SK-N-SH (cell line): Measurements from ENCODE around the gene POLR1D. TPM values are rescaled to one million over a fixed set of nuclear protein-coding genes. Genes with fewer than 3 reads are reported as not detected.

Experiments used
- CTCF ChIA-PET: fragments of 300-600, 350-600 bp; formaldehyde crosslinking; extraction: SDS; loops from one replicate; lab custom pipeline; 2021; lab: Yijun Ruan, JAX
- POLR2A ChIA-PET: fragments of 350-600 bp; sonication (Branson Sonifier 250); formaldehyde crosslinking; extraction: SDS; loops from one replicate; lab custom pipeline; 2020; ENCODE audit warnings: antibody characterized with exemption, inconsistent platforms; lab: Yijun Ruan, JAX
- DNase-seq: peaks from one replicate; pipeline ENCODE4 v3.0.0; 2012
- H2AFZ ChIP-seq: fragments of 200-600 bp; sonication (generic); 2 replicates; pipeline ENCODE4 v1.8.1; 2016; ENCODE audit warnings: antibody characterized with exemption, mild to moderate bottlenecking, low read depth
- H3F3A ChIP-seq: fragments of 200-600 bp; sonication (generic); replicated peaks from 2 replicates; pipeline ENCODE3; 2016; ENCODE audit warnings: antibody characterized with exemption, mild to moderate bottlenecking; ENCODE audit not compliant: insufficient read depth
- H3K27ac ChIP-seq, 2 experiments: fragments of 200-500 bp in 1 of 2; fragments of 200-600 bp in 1 of 2; sonication (Bioruptor generic) in 1 of 2; sonication (generic), shearing (Covaris generic) in 1 of 2; 2 replicates each; pipeline versions ENCODE4 v1.5.1 to v1.6.1; 2014 to 2016; ENCODE audit warnings: low read depth in 2 of 2, inconsistent platforms in 1 of 2, low read length in 1 of 2, mild to moderate bottlenecking in 1 of 2, mixed read lengths in 1 of 2
- H3K27me3 ChIP-seq: fragments of 200-600 bp; sonication (generic), shearing (Covaris generic); 2 replicates; pipeline ENCODE4 v1.6.1; 2016; ENCODE audit warnings: mixed run types; ENCODE audit not compliant: insufficient read depth
- H3K36me3 ChIP-seq, 2 experiments: fragments of 200-500 bp in 1 of 2; fragments of 200-600 bp in 1 of 2; sonication (Bioruptor generic) in 1 of 2; sonication (generic) in 1 of 2; replicated peaks in 1 of 2; 2 replicates each; pipeline versions ENCODE3 to v1.5.1; 2014 to 2016; ENCODE audit warnings: low read length in 1 of 2, mild to moderate bottlenecking in 1 of 2; ENCODE audit not compliant: insufficient read depth in 2 of 2, control insufficient read depth in 1 of 2
- H3K4me1 ChIP-seq, 2 experiments: fragments of 200-500 bp in 1 of 2; fragments of 200-600 bp in 1 of 2; sonication (Bioruptor generic) in 1 of 2; sonication (generic), shearing (Covaris generic) in 1 of 2; 2 replicates each; pipeline versions ENCODE4 v1.5.1 to v1.6.1; 2014 to 2016; ENCODE audit warnings: low read depth in 1 of 2, low read length in 1 of 2, mixed run types in 1 of 2; ENCODE audit not compliant: insufficient read depth in 2 of 2, control insufficient read depth in 1 of 2
- H3K4me2 ChIP-seq: fragments of 200-600 bp; sonication (generic), shearing (Covaris generic); 2 replicates; pipeline ENCODE4 v1.6.1; 2017; ENCODE audit warnings: mixed run types
- H3K4me3 ChIP-seq, 2 experiments: fragments of 200-500 bp in 1 of 2; fragments of 200-600 bp in 1 of 2; sonication (Bioruptor generic) in 1 of 2; sonication (generic), shearing (Covaris generic) in 1 of 2; 2 replicates each; pipeline versions ENCODE4 v1.5.1 to v1.8.1; 2014 to 2016; ENCODE audit warnings: low read depth in 2 of 2, inconsistent platforms in 1 of 2, low read length in 1 of 2, mild to moderate bottlenecking in 1 of 2, mixed read lengths in 1 of 2, moderate library complexity in 1 of 2
- H3K79me2 ChIP-seq: fragments of 200-600 bp; sonication (generic); 2 replicates; pipeline ENCODE4 v1.8.1; 2017; ENCODE audit warnings: mild to moderate bottlenecking; ENCODE audit not compliant: insufficient read depth
- H3K9ac ChIP-seq: fragments of 200-600 bp; sonication (generic); 2 replicates; pipeline ENCODE4 v1.6.1; 2017; ENCODE audit warnings: mixed run types
- H3K9me2 ChIP-seq: fragments of 200-600 bp; sonication (generic); 2 replicates; pipeline ENCODE4 v1.6.1; 2017; ENCODE audit warnings: mixed run types
- H3K9me3 ChIP-seq: fragments of 200-600 bp; sonication (generic); 2 replicates; pipeline ENCODE4 v1.6.1; 2017; ENCODE audit warnings: mixed run types, mild to moderate bottlenecking, moderate library complexity
- H4K20me1 ChIP-seq: fragments of 200-600 bp; sonication (generic); 2 replicates; pipeline ENCODE4 v1.6.1; 2017; ENCODE audit warnings: mild to moderate bottlenecking, mixed run types; ENCODE audit not compliant: insufficient read depth
- CHD2 ChIP-seq: fragments of 150-350 bp; IDR thresholded peaks from 2 replicates; pipeline ENCODE4 v1.6.1; 2018; ENCODE audit warnings: low read length; ENCODE audit not compliant: partially characterized antibody
- FOSL2 ChIP-seq: IDR thresholded peaks from 2 replicates; pipeline ENCODE4 v1.4.0; 2012; ENCODE audit warnings: low read depth, mild to moderate bottlenecking, moderate library complexity, borderline replicate concordance
- FOXJ3 ChIP-seq: sonication (generic); formaldehyde crosslinking; IDR thresholded peaks from 2 replicates; pipeline ENCODE4 v1.5.1; 2020; ENCODE audit warnings: mild to moderate bottlenecking, missing genetic modification reagents
- MEF2A ChIP-seq: IDR thresholded peaks from 2 replicates; pipeline ENCODE4 v1.4.0; 2012; ENCODE audit warnings: low read depth, borderline replicate concordance
- RAD21 ChIP-seq: IDR thresholded peaks from 2 replicates; pipeline ENCODE4 v1.6.1; 2012; ENCODE audit warnings: mild to moderate bottlenecking, low read length
- RFX5 ChIP-seq: IDR thresholded peaks from 2 replicates; pipeline ENCODE4 v1.6.1; 2012; ENCODE audit warnings: mild to moderate bottlenecking, improper control_type of control experiment, low read length
- RXRA ChIP-seq: IDR thresholded peaks from 2 replicates; pipeline ENCODE4 v1.4.0; 2012; ENCODE audit warnings: low read depth, mild to moderate bottlenecking, borderline replicate concordance
- TCF12 ChIP-seq: IDR thresholded peaks from 2 replicates; pipeline ENCODE4 v1.4.0; 2012
- USF1 ChIP-seq: IDR thresholded peaks from 2 replicates; pipeline ENCODE4 v1.4.0; 2012; ENCODE audit warnings: low read depth, borderline replicate concordance
- ZBTB33 ChIP-seq: IDR thresholded peaks from 2 replicates; pipeline ENCODE4 v1.4.0; 2012; ENCODE audit warnings: low read depth, borderline replicate concordance
- WGBS: methylation state at CpG from one replicate; pipeline ENCODE4 v1.1.6; 2017; ENCODE audit warnings: low lambda C conversion rate; 5-methylcytosine and 5-hydroxymethylcytosine counted together
- polyA plus RNA-seq, 3 experiments: library from polyadenylated mRNA; depleted of rRNA; stranded (reverse); fragments of >200 nt; gene quantifications; 2 replicates each; pipeline ENCODE4 v1.2.3, GENCODE V29; 2012
- TF ChIP-seq, protein P1 (sequence below): IDR thresholded peaks from 2 replicates; pipeline ENCODE4; 2012

POLR1D gene
- polyA plus RNA-seq, 1 of the 3 experiments (the other 2 are of a cell fraction): 150 TPM

DNA sequence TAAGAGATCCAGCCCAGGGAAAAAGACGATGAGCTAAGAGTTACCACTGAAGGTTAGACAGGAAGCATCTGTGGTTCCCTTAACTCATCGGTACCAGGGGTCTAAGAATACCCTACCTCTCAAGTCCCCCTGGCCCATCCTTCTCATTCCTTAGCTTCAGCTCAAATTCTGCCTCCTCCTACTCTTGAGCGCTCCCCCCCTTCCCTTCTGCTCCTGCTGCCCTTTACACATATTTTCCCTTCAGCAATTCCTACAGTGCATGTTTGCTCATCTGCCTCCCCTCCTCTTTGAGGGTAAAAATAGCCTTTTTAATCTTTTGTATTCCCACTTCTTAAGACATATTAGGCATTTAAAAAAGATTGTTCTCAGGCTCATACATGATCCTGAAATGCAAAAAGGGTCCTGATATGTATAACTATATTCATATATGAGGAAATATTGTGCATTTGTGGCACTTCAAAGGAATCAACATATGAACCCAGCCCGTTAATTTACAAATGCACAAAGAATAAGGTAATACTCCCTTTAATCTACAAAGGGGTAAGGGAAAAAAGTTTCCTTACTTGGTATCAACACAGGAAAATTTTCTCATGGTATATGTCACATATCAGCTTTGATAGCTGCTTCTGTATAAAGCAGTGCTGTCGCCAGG lies 34.5 kb upstream of the POLR1D start:
- no peaks in the 10 kb centered on the region for H3K27me3 ChIP-seq
- no peak for TF ChIP-seq TCF12
- H3K9me2 ChIP-seq: no peaks in the 10 kb centered on the region
- H3K4me2 ChIP-seq: no peak overlapping the region
- no peak overlapping the region for H3K27ac ChIP-seq
- CTCF ChIA-PET: interaction anchor here (0.7 to 1.3 kb wide), 2 partner anchors 18 to 54 kb away, joined by 3 read pairs; no protein-coding TSS in a partner anchor
- H3K9ac ChIP-seq: no peak overlapping the region
- no peaks in the 10 kb centered on the region for H4K20me1 ChIP-seq
- no peaks in the 10 kb centered on the region for H3K79me2 ChIP-seq
- no peaks in the 10 kb centered on the region for H3K9me3 ChIP-seq
- no peak overlapping the region for H3K4me3 ChIP-seq
- H2AFZ ChIP-seq: no peak overlapping the region
- no peaks in the 10 kb centered on the region for H3K36me3 ChIP-seq
- WGBS: 89% methylated on average over 5 of the region's 5 CpGs
- POLR2A ChIA-PET: no interaction called here
- no peaks in the 10 kb centered on the region for H3F3A ChIP-seq
- DNase-seq: no peak
- H3K4me1 ChIP-seq: no peaks in the 10 kb centered on the region; a peak in 1 of 4 replicates

DNA sequence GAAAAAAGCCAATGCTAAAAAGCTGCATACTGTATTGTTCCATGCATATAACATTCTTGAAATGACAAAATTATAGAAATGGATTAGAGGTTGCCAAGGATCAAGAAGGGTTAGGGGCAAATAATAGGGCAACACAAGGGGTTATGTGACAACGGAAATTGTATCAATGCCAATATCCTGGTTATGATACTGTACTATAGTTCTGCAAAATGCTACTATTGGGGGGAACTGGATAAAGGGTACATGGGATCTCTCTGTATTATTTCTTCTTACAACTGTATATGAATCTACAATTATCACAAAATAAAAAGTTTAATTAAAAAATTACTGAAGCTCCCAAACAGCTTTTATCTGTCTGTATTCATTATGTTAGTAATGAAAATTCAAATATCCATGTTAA lies 33.3 kb upstream of the POLR1D start:
- no peak for DNase-seq
- Histone ChIP-seq H3K27me3 (no peaks in the 10 kb centered on the region), H3F3A (no peaks in the 10 kb centered on the region), H3K36me3 (no peaks in the 10 kb centered on the region), H2AFZ (no peak overlapping the region), H3K9me3 (no peaks in the 10 kb centered on the region), H3K4me1 (no peaks in the 10 kb centered on the region; a peak in 1 of 4 replicates), H3K4me2 (no peak overlapping the region), H3K4me3 (no peak overlapping the region), H3K9ac (no peak overlapping the region), H3K79me2 (no peaks in the 10 kb centered on the region), H4K20me1 (no peaks in the 10 kb centered on the region), H3K27ac (no peak overlapping the region), H3K9me2 (no peaks in the 10 kb centered on the region)
- no peak for TF ChIP-seq ZBTB33
- TF ChIP-seq RXRA: no peak
- ChIA-PET POLR2A (no interaction called here), CTCF (no interaction called here)
- whole genome bisulfite sequencing: 91% methylated on average over 1 of the region's 1 CpG

GRCh38 chr13:27592865-27593264 lies 28.8 kb upstream of the POLR1D start:
- no peak for DNase-seq
- Histone ChIP-seq H3K9me2 (no peaks in the 10 kb centered on the region), H3K4me3 (no peak overlapping the region), H2AFZ (no peak overlapping the region), H3K9me3 (no peaks in the 10 kb centered on the region), H4K20me1 (no peaks in the 10 kb centered on the region), H3K4me2 (no peak overlapping the region), H3K36me3 (no peaks in the 10 kb centered on the region), H3K79me2 (no peaks in the 10 kb centered on the region), H3K27me3 (no peaks in the 10 kb centered on the region), H3F3A (no peaks in the 10 kb centered on the region), H3K27ac (no peak overlapping the region), H3K4me1 (no peaks in the 10 kb centered on the region; a peak in 1 of 4 replicates), H3K9ac (no peak overlapping the region)
- no peak for TF ChIP-seq MEF2A
- TF ChIP-seq RAD21: no peak
- TF ChIP-seq RFX5: no peak
- TF ChIP-seq FOXJ3 (CRISPR knock-in tag): no peak
- no peak for TF ChIP-seq USF1
- TF ChIP-seq, protein P1, sequence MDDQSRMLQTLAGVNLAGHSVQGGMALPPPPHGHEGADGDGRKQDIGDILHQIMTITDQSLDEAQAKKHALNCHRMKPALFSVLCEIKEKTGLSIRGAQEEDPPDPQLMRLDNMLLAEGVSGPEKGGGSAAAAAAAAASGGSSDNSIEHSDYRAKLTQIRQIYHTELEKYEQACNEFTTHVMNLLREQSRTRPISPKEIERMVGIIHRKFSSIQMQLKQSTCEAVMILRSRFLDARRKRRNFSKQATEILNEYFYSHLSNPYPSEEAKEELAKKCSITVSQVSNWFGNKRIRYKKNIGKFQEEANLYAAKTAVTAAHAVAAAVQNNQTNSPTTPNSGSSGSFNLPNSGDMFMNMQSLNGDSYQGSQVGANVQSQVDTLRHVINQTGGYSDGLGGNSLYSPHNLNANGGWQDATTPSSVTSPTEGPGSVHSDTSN: no peak
- TF ChIP-seq CHD2: no peak
- TF ChIP-seq RXRA: no peak
- no peak for TF ChIP-seq FOSL2
- CTCF ChIA-PET: no interaction called here
- POLR2A ChIA-PET: no interaction called here
